IPS-NIHi11 (cell line): ENCODE data around the gene AFF3.
"Not testable (repeated sequence)": the region's sequence is repeated elsewhere in the genome, so short reads cannot be mapped to it uniquely, and the experiment has no call there.

ENCODE experiments used
- DNase-seq: peaks from one replicate; pipeline ENCODE4 v3.0.0; 2012; ENCODE audit warnings: mixed read lengths, low spot score

Gene AFF3

DNA sequence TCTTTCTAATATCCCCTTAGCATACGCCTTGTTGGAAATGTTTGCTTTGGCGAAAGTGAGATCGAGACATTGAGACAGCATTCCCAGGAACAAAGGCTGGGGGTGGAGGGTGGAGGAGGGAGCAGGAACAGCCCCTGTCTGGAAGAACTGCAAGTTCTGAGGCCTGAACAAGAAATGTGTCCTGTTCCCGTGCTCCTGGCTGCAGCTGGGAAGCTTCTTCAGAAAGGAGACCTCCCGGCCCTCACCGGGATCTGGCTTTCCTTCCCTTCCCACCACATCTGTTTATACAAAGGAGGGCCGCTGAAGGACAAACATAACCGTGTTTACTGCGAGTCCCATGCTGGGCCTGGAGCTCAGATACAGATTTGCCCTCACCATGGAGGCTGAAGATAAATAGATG lies 35.9 kb downstream of the AFF3 start:
- DNase-seq, result peak; percentile 47

DNA sequence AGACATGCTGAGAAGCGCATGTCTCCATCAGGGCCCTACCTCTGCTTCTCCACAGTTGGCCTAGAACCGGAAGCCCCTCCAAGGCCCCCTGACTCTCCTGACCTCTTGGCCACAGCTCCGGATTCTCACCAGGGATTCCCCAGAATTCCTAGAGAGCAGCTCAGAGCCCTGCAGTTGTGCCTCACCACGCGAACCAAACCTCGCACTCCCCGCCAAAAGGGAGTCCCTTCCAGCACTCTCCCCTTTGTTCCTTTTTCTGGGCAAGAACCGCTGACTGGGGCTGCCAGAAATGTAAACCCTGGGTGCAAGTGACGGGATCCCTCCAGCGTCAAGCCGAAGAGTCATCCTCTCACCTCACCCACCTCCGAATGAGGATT lies 36.7 kb downstream of the AFF3 start:
- peak; percentile 31 for DNase-seq

DNA sequence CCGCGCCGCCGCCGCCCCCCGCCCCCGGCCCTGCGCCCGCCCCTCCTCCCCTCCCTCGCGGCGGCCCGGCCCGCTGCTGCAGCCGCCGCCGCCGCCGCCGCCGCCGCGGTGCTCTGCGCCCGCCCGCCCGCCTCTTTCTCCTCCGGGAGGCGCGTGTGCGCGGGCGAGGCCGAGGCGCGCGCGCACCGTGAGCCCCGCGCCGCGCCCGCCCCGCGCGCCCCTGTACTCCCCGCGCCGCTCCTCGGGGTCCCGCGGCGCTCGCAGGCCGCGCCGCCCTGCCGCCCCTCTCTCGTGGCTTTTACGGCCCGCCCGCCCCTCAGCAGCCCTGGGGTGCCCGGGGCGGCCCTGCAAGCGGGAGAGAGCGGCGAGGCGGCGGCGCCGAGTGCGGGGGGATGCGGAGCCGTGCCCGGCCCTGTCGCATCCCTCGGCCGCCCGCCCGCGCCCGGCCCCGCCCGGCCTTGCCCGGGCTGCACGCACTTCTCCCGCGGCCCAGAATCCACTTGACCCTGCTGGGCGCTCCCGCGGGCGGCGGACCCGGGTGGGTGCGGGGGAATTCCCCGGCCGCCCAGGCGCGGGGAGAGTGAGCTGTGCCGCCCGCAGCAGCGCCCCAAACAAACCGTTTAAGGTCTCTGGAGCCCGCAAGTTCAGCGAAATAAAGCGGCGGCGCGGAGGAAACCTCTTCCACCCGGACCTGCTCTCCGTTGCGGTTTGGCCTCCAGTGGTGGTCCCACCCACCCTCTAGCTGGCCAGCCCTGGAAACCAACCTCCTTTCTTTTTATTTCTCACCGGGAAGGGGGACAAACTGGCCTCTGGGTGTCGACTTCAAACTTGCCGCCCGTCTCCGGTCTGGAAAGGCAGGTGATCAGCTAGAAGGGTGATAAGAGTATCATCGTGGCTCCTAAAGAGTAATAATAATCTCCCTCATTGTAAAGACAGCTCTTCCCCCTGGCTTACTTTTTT lies 37.4 kb downstream of the AFF3 start:
- DNase-seq, result peak; percentile 74

DNA sequence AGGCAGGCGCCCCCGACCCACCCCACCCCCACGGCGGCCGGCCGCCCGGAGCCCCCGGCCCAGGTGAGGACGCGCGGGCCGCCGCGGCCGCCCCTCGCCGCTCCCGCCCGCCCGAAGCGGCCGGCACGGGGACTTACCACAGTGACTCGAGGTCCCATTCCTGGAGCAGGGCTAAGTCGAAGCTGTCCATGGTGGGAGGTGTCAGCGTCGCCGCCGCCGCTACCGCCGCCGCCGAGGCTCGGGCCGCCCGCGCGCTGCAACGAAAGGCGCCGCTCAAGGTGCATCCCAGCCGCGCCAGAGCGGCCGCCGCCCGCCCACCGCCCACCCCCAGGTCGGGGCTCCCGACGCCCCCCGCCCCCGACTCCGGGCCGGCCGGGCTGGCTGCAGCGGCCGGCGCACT lies 38.1 kb downstream of the AFF3 start:
- not testable (repeated sequence) for DNase-seq

DNA sequence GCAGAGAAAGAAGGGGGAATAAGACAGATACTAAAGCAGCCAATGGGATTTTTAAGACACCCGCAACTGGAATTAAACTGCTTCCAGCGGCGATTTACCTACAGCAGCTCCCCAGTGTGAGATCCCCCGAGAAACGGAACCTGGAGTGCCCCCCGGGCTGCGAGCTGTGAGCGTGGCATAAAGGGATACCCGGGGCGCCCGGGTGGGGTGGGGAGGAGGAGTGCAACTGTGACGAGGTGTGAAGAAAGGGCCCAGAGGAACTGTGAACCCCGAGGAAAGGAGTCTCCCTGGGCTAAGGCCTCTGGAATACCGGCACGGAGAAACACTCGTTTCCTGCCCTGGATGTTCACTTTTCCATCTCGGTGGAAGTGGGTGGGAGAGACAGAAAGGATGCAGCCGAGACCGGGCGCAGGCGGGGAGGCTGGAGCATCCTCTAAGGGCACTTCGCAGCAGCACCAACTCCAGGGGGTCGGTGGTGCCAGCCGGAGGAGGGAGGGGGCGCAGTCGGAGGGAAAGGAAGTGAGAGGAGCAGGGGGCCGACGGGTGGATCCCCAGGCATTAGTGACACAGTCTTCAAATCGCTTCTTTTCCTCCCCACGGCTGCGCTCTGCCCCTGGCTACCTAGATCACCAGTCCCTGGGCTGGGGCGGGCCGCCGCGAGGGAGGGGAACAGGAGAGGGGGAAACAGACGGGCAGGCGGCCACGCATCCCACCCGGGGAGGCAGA lies 38.7 kb downstream of the AFF3 start:
- DNase-seq, result not testable (repeated sequence)

DNA sequence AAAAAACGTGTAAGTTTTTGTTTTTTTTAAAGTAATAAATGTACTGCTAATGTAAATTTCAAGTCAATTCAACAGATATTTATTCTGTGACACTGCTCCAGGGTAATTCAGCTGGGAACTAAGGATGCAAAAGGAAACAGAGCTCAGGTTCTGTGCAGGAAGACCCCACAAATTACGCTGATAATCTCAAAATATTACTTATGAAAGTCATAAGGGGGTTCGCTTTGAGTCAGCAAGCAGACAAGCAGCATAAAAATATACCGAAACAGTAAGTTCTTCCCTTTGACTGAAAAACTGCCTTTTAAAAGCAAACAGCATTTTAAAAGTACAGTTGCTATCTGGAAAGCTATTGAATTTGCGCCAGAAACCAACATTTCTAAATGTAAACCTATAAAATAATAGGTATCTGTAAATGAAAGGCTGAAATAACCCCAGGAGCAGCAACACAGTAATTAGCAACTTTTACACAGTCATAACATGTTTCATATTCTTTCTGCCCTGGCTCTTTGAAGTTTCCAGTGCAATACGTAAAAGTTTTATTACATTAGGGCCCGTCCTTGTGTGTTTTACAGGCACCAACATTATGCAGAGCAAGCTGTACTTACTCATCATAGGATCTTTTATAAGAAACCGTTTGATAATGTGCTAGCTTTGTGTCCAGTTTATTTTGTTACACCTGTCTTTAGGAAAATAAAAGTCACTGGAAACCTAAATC lies 39.8 kb downstream of the AFF3 start:
- DNase-seq, result not testable (repeated sequence)

DNA sequence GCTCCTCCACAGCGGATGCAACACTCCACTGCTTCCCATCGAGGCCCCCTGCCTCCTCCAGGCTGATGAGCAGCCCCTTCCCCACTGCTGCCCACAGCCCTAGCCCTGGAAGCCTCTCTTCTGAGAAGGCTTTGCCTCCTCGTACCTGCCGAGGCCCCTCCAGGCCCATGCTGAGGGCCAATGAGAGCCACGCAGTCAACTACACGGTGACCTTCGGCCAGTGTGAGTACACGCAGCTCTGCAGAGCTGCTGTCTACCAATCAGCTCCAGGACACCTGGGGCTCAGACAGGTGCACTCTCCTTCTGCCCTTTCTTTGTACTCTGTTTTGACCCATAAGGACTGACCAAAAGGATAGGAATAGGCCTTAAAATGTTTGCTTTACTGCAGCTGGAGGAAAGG lies 43.5 kb downstream of the AFF3 start:
- not testable (repeated sequence) for DNase-seq

DNA sequence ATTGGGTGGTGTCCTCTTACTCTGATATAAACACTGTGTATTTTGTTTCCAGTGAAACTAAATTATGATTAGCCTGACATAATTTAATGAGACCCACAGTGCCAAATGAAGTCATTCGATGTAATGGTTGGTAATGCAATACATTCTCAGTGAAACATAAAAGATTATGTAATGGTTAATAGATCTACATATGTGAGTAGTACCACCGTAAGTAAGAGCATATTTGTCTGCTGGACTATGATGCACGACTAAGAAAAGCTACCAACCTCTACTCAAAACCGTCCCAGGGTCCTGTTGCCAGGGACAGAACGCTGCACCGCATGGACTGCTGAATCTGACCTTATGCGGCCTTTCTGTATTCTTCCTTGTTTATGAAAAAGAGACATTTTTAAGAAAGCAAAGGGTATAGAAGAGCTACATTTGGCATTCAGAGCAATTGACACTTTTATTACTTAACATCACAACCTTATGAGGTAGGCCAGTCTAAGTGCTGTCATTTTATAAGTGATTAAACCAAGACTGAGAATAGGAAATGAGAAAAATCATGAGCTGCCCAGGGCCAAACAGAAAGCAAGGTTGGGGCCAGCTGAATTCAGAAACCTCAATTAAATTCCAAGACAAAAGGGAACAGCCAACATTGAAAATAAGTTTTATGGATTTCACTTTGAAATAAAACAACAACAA lies 44.6 kb downstream of the AFF3 start:
- not testable (repeated sequence) for DNase-seq

DNA sequence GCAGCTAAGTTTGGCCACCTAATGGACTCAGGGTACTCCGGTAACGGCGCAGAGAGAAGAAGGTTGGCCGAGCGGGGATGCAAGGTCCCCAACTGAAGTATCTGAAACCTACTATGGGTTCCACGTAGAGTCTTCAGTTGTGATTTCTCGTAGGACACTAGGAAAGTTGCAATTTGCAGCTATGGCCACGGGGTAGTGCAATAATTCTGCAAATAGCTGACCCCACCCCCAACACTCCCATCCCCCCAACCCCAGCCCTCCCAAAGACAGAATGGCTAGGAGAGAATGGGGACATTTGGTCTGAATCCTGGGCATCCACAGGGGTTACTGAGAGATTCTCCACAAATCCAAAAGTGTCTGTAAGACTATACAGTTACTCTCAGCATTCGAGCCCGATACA lies 46.5 kb downstream of the AFF3 start:
- not testable (repeated sequence) for DNase-seq

DNA sequence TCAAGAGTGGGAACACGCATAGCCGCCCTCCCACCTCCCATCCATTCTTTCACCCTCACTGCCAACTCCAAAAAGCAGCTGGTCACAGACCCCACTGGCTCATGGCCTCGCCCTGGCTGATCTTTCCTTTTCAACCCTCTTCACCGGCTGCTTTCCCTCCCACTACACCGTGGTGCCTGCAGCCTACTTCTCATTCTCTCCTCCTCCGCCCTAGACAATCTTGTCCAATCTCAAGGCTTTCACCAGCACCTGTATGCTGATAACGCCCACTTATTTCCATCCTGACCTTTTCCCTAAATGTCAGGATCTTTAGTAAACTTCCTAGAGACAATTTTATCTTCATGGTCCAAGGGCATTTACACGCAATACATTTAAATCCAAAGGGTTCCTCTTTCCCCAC lies 50.6 kb downstream of the AFF3 start:
- DNase-seq, result not testable (repeated sequence)

DNA sequence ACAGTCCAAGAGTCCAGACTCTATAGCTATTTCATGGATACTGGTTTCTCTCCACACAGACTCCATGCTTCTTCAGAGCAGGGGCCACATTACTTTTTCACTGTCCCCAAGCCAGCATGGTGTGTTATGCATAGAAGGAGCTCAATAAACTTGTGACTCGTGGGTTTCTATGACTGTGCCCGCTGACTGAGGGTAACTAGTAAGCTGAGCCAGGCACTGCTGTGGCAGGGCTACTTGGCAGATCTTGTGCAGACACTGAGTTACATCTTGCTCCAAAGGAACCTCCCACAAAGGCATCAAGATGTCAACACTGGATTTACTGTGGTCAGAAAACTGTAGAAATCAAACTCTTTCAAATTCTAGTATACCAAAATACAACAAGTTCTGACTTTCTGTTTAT lies 56.6 kb downstream of the AFF3 start:
- DNase-seq, result not testable (repeated sequence)

DNA sequence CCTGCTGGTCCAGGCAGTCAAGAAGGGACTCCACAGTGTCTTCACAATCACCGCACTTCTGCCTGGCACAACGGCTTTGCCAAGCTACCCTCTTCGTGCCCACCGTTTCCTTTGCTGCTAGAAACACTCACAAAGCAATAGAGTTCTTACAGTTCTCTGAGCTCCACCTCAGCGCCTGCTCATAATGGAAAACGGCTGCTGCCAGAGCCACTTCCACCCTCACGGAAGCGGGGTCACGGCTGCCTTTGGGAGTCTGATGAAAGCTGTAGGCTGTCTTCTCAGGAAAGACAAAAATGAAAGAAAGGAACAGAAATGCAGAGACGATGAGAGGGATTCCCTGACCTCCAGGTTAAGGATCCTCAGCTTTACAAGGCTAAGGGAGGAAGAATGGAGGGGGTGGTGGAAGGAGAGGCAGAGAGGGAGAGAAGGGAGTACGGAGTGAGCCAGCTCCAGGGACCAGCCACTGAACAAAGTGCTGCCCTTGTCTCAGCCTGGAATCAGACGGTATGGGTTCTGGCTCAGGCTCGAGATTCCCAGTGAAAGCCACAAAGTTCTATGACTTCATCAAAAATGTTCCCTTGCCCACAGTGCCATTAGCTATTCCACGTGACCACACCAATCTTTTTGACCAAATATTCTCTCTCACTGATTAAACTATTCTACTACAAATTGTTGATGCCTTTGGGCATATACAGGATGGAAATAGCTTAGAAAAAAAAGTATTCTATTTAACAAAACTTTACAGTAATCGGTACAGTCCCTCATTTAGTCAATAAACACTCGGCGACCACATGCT lies 58.8 kb downstream of the AFF3 start:
- DNase-seq, result not testable (repeated sequence)

DNA sequence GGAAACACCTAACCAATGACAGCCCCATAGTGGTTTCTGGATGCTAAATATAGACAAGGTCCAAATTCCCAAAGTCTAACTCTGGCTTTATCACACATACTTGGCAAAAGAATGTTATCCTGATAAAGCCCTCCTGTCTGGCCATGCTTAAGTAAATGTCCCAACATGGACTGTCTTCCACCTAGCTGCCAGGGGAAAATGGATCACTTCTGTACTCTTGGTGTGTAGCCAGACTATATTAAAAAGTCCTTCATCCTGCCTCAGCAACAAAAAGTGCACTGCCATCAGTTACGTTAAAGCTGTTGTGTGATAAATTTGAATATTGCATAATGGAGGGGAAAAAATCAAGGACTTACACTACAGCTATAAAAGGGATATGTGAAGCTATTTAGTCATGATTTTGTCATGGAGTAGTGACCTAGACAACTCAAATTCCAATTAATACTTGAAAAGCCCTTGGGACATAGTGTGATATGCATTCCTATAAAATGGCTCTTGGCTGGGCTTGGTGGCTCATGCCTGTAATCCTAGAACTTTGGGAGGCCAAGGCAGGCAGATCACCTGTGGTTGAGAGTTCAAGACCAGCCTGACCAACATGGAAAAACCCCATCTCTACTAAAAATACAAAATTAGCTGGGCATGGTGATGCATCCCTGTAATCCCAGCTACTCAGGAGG lies 60.0 kb downstream of the AFF3 start:
- not testable (repeated sequence) for DNase-seq

DNA sequence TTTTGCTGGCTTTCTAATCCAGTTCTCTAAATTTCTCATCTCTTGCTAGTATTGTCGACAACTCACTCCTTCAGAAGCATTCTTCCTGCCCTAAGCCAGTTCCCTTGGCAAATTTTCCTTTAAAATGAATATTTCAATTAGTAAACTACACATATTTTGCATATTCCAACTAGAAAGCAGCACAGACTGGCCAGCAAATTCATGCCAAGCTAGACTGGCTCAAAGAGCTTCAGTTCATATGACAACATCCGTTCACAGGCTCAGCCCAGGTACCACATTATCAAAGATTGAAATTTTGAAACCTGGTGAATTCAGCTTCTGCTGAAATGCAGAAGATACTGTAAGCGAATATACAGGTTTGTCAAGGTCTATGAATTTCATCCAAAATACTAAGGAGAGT lies 64.5 kb downstream of the AFF3 start:
- no peak for DNase-seq

DNA sequence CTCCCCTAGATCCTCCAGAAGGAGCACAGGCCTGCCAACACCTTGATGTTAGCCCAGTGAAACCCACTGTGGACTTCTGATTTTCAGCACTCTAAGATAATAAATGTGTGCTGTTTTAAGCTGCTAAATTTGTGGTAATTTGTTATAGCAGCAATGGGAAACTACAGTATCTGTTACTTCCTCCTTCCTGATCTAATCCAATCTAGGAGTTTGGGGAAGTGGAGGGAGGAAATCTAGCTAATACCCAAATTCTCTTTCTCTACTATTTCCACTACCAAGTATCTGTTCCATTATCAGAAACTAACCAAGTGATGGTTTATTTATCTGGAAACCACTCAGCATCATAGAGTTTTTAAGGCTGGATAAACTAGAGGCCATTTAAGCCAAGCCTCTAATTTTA lies 64.9 kb downstream of the AFF3 start:
- no peak for DNase-seq

DNA sequence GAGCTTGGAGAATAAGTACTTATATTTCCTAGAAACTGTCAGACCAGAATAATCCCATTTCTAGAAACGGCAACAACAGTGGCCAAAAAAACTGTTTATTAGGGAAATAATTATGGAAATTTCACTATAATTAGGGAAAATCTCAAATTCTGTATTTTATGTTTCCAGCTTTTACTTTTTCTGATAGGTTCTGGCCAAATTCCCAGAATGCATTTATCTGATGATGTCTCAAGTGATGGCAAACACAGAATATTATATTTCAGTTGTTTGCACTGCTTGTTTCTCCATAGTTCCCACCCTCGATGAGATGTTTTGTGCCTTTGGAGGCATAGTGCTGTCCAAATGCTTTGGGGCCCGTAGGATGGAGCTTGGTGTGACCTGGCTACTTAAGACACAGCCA lies 66.9 kb downstream of the AFF3 start:
- DNase-seq, result no peak

DNA sequence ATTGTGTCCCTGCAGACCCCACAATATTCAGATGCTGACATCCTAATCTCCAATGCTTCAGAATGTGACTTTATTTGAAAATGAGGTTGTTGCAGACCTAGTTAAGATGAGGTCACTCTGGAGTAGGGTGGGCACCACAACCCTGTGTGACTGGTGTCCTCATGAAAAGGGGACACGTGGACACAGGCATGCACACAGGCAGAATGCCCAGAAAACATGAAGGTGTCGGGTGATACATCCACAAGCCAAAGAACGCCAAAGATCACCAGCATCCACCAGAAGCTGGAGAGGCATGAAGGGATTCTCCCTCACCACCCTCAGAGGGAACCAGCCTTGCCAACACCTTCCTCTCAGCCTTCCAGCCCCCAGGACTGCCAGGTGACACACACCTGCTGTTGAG lies 69.3 kb downstream of the AFF3 start:
- DNase-seq, result no peak

DNA sequence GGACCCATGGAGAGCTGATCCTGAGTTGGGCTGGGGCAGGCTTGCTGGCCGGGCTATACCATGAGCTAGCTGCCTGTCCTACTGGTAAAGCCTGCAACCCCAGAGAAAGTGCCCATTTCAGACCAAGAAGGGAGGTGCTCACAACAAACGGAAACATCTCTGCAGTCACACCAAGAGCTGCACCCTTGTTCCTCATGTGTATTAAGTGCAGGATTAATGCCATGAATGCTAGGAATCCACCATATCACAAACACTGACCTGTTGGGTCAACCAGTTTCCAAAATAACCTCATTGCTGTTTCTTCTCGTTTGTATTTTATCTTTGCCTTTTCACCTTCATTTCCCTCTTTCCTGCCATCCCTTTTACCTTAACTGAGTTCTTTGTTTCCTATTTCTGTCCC lies 69.9 kb downstream of the AFF3 start:
- no peak for DNase-seq

DNA sequence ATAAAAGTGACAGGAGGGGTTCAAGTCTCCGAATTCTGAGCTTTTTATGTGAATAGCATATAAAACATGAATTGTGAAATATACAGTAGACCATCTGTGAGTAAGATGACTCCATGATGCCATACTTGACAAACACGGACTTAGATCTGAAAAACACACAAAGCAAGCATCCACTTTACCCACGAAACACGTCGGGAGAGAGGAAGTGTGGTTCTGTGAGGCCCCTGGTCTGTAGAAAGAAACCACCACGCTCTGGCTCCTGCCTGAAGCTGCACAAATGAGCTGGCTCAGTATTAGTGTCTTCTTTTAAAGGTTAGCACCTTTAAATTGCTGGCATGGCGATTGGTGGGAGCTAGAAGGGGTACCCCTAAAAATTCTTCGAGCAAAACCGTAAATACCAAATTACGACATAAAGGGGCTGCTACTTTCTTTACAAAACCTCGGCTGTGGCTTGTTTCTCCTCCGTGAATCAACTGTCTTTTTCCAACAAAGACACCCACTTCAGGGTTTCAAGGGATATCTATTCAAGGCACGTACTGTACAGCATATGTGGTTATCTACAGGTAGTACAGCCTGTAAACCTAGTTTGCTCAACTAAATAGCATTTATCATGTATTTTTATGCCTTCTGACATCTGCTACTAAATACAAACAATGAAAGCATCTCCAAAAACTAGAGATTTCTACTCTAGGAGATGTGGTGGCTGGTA lies 70.9 kb downstream of the AFF3 start:
- DNase-seq, result no peak

DNA sequence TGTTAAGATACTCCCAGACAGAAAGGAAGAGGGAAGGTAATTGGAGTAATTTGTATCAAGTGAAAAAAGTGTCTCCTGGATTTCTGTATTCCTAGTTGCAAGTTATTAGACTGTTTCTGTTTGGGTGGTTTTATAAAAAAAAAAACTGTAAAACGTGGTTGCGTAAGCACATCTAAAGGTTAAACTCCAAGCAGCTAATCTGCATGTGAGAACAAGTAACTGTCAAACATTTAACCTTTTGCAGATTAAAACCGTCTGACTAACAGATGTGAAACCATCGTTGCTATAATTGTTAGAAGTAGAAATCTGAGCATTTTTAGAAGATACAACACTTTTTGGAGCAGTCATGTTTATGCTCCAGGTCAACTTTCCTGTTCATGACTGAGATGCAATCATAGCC lies 72.3 kb downstream of the AFF3 start:
- DNase-seq, result no peak
